CD4-positive, alpha-beta T cell treated with Interferon alpha-2 for 1 hour (primary cell): Measurements from ENCODE around the gene RALGPS1.
"Not testable (repeated sequence)": the region's sequence is repeated elsewhere in the genome, so short reads cannot be mapped to it uniquely, and the experiment has no call there.

Experiments
- DNase-seq, 2 donors: peaks; one replicate each; pipeline ENCODE4 v3.0.0-alpha.2; 2020 to 2022

RALGPS1 gene

DNA sequence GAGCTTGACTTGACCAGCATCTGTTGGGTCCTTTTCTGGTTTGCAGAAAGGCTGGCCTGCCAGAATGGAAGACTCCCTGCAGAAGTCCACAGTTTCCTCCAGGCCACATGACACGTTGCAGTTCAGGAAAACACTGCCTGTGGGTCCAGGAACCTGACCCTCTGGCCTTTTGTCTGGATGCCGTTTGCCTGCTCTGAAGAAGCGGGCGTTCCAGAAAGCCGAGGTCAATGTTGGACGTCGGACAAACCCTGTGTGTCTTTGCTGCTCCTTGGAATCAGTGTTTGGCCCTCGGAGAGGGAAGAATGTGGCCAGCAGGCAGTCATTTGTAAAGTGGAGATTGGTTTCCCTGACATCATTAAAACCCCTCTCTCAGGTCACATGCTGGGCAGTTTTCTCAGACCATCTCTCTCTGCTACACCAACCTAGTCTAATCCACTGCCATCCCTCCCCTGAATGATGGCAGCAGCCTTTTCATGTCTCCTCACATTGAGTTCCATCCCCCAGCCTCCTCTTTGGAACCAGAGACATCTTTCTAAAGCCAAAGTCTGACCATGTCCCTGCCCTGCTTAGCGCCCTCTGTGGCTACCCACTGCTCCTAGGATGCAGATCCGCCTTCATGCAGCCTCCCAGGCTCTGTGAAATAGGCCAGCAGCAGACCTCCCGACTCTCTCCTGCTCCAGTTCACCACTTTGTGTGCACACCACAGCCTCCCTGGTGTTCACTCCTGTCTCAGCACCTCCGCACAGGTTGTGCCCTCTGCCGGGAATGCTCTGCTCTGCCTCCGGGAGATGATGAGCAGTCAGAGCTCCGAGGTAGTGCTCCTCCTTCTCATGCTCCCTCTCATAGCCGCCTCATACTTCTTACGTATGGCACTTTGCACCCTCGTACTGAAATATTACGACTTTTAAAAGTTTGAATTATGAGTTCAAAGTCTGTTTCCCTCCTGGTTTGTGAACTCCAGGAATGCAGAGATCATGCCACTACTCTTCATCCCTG is 75.6 kb downstream of the RALGPS1 start:
- no peak for DNase-seq

DNA sequence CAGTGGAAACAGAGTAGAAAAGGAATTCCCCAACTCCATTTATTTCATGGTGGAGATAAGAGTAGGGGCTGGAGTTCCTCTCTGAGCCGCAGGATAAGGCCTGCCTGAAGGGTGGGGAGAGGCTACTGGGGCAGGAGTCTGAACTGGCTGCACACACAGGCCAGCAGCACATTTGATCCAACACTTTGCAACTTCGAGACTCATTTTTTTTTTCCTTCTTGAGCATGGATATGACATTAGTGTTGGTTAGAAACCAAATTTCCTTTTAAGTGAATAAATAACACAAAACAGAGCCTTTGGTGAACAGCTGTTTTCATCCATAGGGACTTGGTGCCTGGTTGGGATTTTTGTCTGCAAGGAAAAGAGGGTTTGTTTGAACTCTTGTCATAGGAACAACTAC is 76.6 kb downstream of the RALGPS1 start:
- no peak for DNase-seq

- no peak for DNase-seq
Observed at GRCh38 chr9:126992427-126992826, 77.8 kb downstream of the RALGPS1 start.

- DNase-seq, result no peak
Observed at GRCh38 chr9:126999315-127000068, 84.9 kb downstream of the RALGPS1 start.

DNA sequence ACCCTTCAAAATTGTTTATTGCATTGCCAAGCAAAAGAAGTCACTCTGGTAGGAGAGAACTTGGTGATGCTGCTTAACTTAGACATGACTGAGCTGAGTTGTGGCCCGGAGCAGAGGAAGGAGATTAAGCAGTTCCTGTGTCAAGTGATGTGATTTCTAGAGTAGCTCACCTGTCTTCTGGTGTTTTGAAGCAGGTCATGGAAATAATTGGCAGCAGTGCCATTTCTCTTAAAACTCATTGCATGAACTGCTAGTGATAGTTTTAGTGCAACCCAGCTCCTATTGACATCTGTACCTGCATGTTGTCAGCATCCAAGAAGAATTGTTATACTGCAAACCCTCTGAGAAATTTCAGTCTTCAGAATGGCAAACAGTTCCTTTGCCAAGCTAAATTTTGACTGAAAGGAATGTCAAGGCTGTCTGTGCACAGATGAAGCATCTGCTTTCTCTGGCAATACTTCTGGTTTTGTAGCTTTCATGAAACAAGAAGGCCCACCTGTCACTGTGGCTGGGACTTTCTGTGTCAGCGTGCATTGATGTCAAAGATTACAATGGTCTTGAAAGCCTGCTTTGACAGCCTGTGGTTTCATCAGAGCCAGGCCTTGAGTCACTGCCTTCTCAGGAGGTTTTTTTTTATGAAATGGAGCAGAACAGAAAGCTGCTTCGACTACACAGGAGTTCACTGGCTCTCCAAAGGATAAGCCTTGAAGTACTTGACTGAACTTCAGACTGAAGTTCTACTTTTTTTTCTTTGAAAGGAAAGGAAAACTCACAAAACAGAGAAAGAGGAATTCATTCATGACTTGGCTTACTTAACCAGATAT is 90.6 kb downstream of the RALGPS1 start:
- DNase-seq, result peak; percentile 45 to 67

GRCh38 chr9:127005770-127006314 is 91.3 kb downstream of the RALGPS1 start:
- no peak for DNase-seq

GRCh38 chr9:127007638-127008037 is 93.1 kb downstream of the RALGPS1 start:
- no peak for DNase-seq

GRCh38 chr9:127008076-127008475 is 93.5 kb downstream of the RALGPS1 start:
- DNase-seq, result no peak

DNA sequence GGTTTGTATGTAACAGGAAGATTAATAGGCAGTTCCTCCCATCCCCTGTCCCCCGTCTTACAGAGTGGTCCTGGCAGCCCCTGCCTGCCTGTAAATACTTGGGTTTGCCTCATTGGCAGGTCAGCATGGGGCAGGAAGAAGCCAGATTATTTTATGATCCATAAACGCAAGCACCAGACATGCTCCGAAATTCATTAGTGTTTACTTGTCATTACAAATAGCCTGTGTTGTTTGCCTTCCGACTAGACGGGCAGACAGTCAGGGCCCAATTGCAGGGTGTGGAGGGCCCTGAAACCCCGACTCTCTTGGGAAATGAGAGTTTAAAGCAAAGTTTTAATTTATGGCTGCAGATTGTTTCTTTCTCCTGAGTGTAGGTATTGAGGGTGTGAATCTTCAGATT is 97.2 kb downstream of the RALGPS1 start:
- no peak for DNase-seq

- DNase-seq, result no peak
Observed at GRCh38 chr9:127012250-127012649, 97.7 kb downstream of the RALGPS1 start.

DNA sequence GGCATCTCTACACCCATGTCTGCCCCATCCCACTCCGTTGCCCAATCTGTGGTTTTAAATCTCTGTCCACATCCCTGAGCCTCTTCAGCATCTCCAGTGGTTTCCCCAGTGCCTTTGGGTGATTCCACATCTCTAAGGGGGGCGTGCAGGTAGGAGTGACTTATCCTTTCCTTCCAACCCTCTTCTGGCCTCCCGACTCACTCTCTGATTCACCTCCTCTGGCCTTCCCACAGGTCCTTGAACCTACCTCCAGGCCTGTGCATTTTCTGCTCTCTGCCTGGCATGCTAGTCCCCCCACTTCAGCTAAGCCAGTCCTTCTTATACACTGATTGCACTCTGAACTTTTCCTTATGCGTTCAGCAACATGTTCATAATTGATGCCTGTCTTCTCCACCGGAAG is 99.0 kb downstream of the RALGPS1 start:
- no peak for DNase-seq

- DNase-seq, result no peak
Observed at GRCh38 chr9:127014216-127014909, 99.8 kb downstream of the RALGPS1 start.

DNA sequence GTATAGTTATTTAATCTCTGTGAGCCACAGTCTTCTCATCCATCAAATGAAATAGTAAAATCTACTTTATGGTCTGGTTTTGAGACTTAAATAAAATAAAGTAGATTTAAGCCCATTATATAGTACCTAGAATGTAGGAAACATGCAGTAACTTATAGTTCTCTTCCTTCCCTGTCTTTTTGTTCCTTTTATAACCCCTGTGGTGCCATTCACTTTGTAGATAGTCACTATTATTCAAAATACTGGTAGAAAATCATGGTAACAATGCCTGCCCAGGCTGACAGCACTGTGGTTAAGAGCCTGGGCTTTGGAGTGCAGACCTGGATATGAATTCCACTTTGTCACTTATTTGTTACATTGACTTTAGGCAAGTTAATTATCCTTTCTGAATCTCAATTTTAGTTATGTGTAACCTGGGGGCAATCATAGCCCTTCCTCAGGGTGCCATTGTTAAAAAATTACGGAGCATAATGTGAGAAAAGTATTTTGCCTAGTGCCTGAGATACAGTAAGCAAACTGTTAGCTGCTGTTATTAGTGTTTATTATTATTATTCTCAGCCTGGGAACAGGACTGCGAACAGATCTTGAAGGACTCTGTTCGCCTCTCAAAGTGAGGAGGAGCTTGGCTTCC is 100.4 kb downstream of the RALGPS1 start:
- DNase-seq, result no peak

GRCh38 chr9:127015921-127016512 is 101.4 kb downstream of the RALGPS1 start:
- no peak for DNase-seq

- DNase-seq, result not testable (repeated sequence)
Observed at GRCh38 chr9:127017979-127018378, 103.4 kb downstream of the RALGPS1 start.

DNA sequence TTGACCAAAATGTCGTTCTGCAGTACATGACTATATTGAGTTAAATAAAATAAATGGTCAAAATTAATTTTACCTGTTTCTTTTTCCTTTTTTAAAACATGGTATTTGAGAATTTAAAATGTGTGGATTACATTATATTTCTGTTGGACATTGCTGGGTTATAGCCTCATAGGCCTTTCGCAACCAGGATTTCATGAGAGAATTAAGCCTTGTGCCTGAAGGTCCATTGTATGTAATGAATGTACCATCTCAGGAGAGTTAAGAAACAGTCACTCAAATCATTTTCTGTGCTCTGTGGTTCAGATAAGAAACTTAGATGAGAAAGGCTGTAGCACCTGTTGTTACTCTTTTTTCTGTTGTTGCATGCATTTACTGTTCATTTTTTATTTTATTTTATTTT is 104.4 kb downstream of the RALGPS1 start:
- DNase-seq, result no peak

- DNase-seq, result no peak
Observed at GRCh38 chr9:127020036-127020801, 105.6 kb downstream of the RALGPS1 start.

GRCh38 chr9:127020802-127021078 is 106.2 kb downstream of the RALGPS1 start:
- DNase-seq, result no peak

DNA sequence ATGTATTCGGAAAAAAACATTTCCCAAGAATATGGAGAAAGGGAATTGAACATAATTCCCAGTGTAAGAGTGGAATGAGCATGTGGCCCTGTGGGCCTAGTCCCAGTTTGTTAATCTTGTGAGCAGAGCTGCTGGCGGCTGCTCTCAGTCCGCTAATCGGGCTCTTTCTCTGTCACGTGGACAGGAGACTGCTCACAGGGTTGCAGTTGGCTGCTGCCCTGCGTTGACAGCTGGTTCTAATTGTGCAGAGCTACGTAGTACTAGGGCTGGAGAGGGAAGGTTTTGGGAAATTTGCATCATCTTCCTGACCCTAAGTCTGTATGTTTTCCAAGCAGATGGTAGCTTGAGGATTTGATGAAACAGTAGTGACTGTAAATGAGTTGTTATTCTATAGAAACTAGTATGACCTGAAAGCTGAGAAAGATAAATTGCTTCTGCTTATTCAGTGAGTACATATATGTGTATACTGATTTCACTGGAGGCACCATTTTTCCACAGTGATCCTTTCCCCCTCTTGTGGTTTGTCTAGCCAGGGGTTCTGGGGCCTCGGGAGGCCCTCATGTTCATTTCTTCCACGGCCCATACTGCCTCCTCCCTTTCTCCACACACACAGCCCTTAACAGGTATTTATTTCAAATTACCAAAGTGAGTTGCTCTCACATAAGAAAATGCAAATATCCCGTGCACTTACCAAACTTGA is 107.2 kb downstream of the RALGPS1 start:
- no peak for DNase-seq
